DND-41 (cell line): ENCODE data around the gene DCBLD1.

ENCODE experiments used
- ATAC-seq: fragments of 200-7000 bp; cut with Tn5 transposase; 3 replicates; pipeline ENCODE4 v1.9.1; 2021; ENCODE audit warnings: low read depth; ENCODE audit not compliant: insufficient read depth
- DNase-seq: peaks from one replicate; pipeline ENCODE4 v3.0.0-alpha.2; 2020
- H2AFZ ChIP-seq: 2 replicates; pipeline ENCODE4 v1.6.0; 2012; ENCODE audit warnings: low read depth, low read length
- H3K27ac ChIP-seq: 2 replicates; pipeline ENCODE4 v1.5.1; 2012; ENCODE audit warnings: low read length, inconsistent platforms
- H3K27me3 ChIP-seq: fragments of 200-600 bp; sonication (generic); 2 replicates; pipeline ENCODE4 v1.6.0; 2012; ENCODE audit warnings: low read length, mild to moderate bottlenecking, inconsistent platforms; ENCODE audit not compliant: insufficient read depth, poor library complexity
- H3K36me3 ChIP-seq: 2 replicates; pipeline ENCODE4 v1.5.1; 2012; ENCODE audit warnings: low read length, inconsistent platforms; ENCODE audit not compliant: insufficient read depth
- H3K4me1 ChIP-seq: 2 replicates; pipeline ENCODE4 v1.5.1; 2012; ENCODE audit warnings: mild to moderate bottlenecking, low read length; ENCODE audit not compliant: insufficient read depth
- H3K4me2 ChIP-seq: 2 replicates; pipeline ENCODE4 v1.6.0; 2012; ENCODE audit warnings: mild to moderate bottlenecking, moderate library complexity, low read length, inconsistent platforms; ENCODE audit not compliant: insufficient read depth
- H3K4me3 ChIP-seq, 2 experiments: fragments of 200-600 bp in 1 of 2; shearing (Covaris generic) in 1 of 2; 2 replicates each; pipeline ENCODE4 v1.5.1; 2012 to 2016; ENCODE audit warnings: inconsistent platforms in 2 of 2, low read length in 2 of 2, mild to moderate bottlenecking in 2 of 2, low read depth in 1 of 2, moderate library complexity in 1 of 2
- H3K79me2 ChIP-seq: 2 replicates; pipeline ENCODE4 v1.6.0; 2012; ENCODE audit warnings: low read length, inconsistent platforms; ENCODE audit not compliant: insufficient read depth
- H3K9ac ChIP-seq: 2 replicates; pipeline ENCODE4 v1.6.0; 2012; ENCODE audit warnings: low read depth, mild to moderate bottlenecking, inconsistent platforms, low read length, moderate library complexity
- H3K9me3 ChIP-seq: 2 replicates; pipeline ENCODE4 v1.5.1; 2012; ENCODE audit warnings: low read length, moderate library complexity, mild to moderate bottlenecking, inconsistent platforms; ENCODE audit not compliant: insufficient read depth, severe bottlenecking
- H4K20me1 ChIP-seq: 2 replicates; pipeline ENCODE4 v1.6.0; 2012; ENCODE audit warnings: low read length; ENCODE audit not compliant: insufficient read depth
- CTCF ChIP-seq: IDR thresholded peaks from 2 replicates; pipeline ENCODE4 v1.5.1; 2012; ENCODE audit warnings: borderline replicate concordance, low read length, moderate library complexity, mild to moderate bottlenecking; ENCODE audit not compliant: poor library complexity, severe bottlenecking; ENCODE audit errors: extremely low read depth
- EZH2 ChIP-seq: IDR thresholded peaks from 3 replicates; pipeline ENCODE4 v1.6.1; 2012; ENCODE audit warnings: borderline replicate concordance, low read depth, mild to moderate bottlenecking, moderate library complexity, low read length, inconsistent platforms; ENCODE audit not compliant: severe bottlenecking

Gene DCBLD1

DNA sequence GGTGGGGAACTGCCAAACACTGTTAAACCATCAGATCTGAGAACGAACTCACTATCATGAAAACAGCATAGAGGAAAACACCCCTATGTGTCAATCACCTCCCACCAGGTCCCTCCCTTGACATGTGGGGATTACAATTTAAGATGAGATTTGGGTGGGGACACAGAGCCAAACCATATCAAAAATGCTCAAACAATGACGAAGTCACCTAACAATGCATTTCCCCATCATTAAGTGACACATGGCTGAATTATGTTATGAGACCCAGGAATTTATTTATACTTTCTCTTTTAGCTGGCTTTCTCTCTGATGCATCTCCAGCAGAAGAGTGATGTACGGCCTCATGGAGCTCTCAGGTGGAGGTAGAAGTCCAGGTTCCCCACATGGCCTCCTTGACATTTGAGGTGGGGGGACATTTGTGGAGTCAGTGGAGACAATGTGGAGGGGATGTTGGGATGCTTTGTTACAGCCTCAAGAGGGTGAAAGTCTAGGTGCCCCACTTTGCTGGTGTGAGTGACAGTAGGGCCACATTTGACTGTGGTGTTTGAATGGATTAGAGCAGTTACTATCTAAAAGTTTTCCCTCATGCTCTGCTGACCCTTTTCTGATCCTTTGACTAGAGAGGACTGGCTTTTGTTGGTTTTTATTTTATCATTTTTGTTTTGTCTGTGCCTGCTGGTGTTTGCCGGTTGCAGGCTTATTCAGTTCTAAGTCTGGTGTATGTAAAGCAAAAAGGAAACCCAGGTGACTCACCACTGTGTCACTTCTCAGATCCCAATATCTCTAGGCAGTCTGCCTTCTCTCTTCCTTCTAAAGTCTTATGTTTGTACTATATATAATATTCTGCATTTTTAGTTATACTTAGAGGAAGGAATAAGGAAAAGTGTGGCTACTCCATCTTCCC, 18.5 kb upstream of the DCBLD1 start:
- no peak for DNase-seq
- H3K4me2 ChIP-seq: no peak overlapping the region
- no peaks in the 10 kb centered on the region for H3K9me3 ChIP-seq
- no peak overlapping the region for H3K4me3 ChIP-seq
- H3K27ac ChIP-seq: no peak overlapping the region
- H2AFZ ChIP-seq: no peak overlapping the region
- no peaks in the 10 kb centered on the region for H4K20me1 ChIP-seq
- H3K36me3 ChIP-seq: no peaks in the 10 kb centered on the region
- no peak for TF ChIP-seq EZH2
- no peak for TF ChIP-seq CTCF
- no peaks in the 10 kb centered on the region for H3K27me3 ChIP-seq
- ATAC-seq: no peak
- H3K9ac ChIP-seq: no peak overlapping the region
- H3K79me2 ChIP-seq: no peaks in the 10 kb centered on the region
- H3K4me1 ChIP-seq: no peaks in the 10 kb centered on the region

DNA sequence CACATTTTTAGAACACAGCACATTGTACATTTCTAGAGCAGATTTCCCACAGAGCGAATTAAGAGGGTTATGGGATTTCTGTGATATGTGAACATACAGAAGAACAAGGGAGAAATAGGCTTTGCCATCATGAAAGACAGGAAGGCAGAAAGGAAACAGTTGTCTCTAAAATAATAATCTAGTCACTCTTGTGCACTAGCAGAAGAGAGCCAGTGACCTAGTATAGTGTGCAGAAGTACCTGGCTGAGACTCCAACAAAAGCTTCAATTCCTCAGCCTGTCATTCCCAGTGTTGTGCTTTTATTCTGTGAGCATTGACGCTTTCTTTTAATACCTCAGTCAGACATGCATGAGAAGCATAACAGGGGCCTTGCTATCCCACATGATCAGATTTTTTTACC, 17.8 kb upstream of the DCBLD1 start:
- H3K36me3 ChIP-seq: no peaks in the 10 kb centered on the region
- H2AFZ ChIP-seq: no peak overlapping the region
- no peak for DNase-seq
- no peaks in the 10 kb centered on the region for H3K79me2 ChIP-seq
- H3K9ac ChIP-seq: no peak overlapping the region
- H3K27me3 ChIP-seq: peaks cover under 1% of the 10 kb centered on the region
- no peaks in the 10 kb centered on the region for H3K4me1 ChIP-seq
- TF ChIP-seq CTCF: no peak
- no peak for TF ChIP-seq EZH2
- H4K20me1 ChIP-seq: no peaks in the 10 kb centered on the region
- H3K9me3 ChIP-seq: no peaks in the 10 kb centered on the region
- no peak overlapping the region for H3K4me3 ChIP-seq
- H3K27ac ChIP-seq: no peak overlapping the region
- no peak for ATAC-seq
- H3K4me2 ChIP-seq: no peak overlapping the region

GRCh38 chr6:117465691-117466090, 16.8 kb upstream of the DCBLD1 start:
- no peak overlapping the region for H3K4me2 ChIP-seq

More at GRCh38 chr6:117465691-117466090, 16.8 kb upstream of the DCBLD1 start:
- Histone ChIP-seq H3K4me1 (no peaks in the 10 kb centered on the region), H3K79me2 (no peaks in the 10 kb centered on the region), H3K4me3 (no peak overlapping the region), H3K36me3 (no peaks in the 10 kb centered on the region), H3K9me3 (no peaks in the 10 kb centered on the region), H3K9ac (no peak overlapping the region), H3K27me3 (peaks cover 4% of the 10 kb centered on the region), H4K20me1 (no peaks in the 10 kb centered on the region), H2AFZ (no peak overlapping the region), H3K27ac (no peak overlapping the region)
- TF ChIP-seq CTCF (no peak), EZH2 (no peak)
- ATAC-seq (peak; percentile 27; the same call in 1 of the 3 replicates), DNase-seq (no peak)
